ENCODE results near the gene DHRS4L2.
"Not testable (repeated sequence)": the region's sequence is repeated elsewhere in the genome, so short reads cannot be mapped to it uniquely, and the experiment has no call there.

The DHRS4L2 gene

DNA sequence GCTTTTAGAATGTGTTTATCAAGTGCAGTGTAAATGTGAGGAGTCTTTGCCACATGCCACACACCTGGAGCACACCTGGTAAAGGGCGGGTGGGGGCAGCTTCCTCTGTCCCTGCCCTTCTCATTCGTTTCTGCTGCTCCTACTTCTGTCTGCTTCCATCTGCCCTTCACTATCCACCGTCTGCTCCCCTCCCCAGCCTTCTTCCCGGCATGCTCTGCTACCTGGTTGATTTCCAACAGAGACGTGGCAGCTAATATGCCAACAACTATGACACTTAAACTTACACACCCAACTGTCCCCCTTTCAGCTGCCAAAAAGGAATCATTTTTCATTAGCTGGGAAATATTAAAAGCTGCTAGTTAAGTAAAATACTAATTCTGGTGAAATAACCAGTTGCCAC lies 54.0 kb downstream of the DHRS4L2 start:
- DNase-seq (ENCODE audit: low read depth, low spot score) = no peak
- in situ Hi-C loops (cut with HindIII; ENCODE audit: low sequenced_read_pairs) = no loop called here
- H3K4me3 ChIP-seq (ENCODE audit: low read depth, low read length) = no peak overlapping the region
- TF ChIP-seq CTCF (IDR thresholded peaks at IDR 0.05; ENCODE audit: low read depth, low read length) = no peak

DNA sequence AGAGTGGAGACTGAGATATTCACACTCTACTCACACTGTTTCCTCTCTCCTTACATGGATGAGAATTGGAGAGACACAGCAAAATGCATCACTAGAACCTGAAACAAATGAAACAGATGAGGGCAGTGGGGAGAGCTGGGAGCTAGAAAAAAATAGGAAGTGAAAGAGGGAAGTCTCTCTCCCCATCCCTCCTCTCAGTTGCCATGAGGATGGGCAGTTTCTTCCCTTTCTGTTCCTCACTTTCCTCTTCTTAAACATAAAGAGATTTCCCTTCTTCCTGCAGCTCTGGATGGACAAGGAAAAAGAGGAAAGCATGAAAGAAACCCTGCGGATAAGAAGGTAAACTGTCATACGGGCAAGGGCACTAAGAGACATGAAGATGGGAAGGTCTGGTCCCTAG lies 60.3 kb downstream of the DHRS4L2 start:
- in situ Hi-C loops (cut with HindIII; ENCODE audit: low sequenced_read_pairs); DNase-seq (ENCODE audit: low read depth, low spot score); H3K4me3 ChIP-seq (ENCODE audit: low read depth, low read length): not testable (repeated sequence)

GRCh38 chr14:24050753-24051152 lies 62.0 kb downstream of the DHRS4L2 start:
- H3K4me3 ChIP-seq (ENCODE audit: low read depth, low read length); in situ Hi-C loops (cut with HindIII; ENCODE audit: low sequenced_read_pairs); DNase-seq (ENCODE audit: low read depth, low spot score): not testable (repeated sequence)

GRCh38 chr14:24051176-24051788 lies 62.6 kb downstream of the DHRS4L2 start:
- peak overlapping the region; percentile 45 for H3K4me3 ChIP-seq (ENCODE audit: low read depth, low read length)
- DNase-seq (ENCODE audit: low read depth, low spot score) = no peak
- TF ChIP-seq CTCF (IDR thresholded peaks at IDR 0.05; ENCODE audit: low read depth, low read length) = no peak
- in situ Hi-C loops (cut with HindIII; ENCODE audit: low sequenced_read_pairs) = no loop called here

DNA sequence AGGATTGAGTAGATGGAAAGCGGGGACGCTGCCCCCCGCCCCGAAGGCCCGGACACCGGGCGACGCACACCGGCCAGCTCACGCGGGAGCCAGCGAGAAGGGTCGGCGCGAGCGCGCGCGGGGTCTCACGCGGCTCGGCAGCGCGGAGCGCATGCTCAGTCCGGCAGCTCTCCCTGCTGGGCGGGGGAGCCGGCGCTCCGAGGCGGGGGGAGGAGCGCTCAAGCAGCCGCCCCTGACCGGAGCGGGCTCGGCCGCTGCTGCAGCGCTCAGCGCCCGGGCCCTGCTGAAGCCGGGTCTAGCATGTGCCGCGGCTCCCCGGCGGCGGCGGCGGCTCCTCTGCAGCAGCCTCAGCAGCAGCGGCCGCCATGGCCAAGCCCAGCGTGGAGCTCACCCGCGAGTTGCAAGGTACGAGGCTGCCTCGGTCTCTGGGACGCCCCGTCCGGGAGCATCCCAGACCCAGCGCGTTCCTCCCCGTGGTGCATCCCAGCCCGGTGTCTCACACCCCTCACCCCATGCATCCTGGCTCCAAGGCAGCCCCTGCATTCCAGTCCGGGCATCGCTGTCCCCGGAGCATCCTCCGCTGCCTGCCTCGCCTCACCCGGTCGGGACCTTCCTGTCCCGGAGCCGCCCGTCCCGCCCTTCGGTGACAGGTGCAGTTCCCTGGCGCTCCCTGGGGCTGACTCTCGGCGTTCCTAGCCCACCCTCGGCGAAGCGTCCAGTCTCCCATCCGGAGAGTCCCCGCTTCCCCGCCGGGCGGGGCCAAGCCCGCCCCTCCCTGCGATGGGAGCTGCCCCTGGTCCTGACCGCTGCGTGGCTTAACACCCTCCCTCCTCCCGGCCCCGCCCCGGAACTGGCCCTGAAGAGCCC lies 63.3 kb downstream of the DHRS4L2 start, which contains the start of gene CARMIL3:
Gene CARMIL3, plus strand, starts transcription at position 221 of the 867 bp plus-strand sequence. Its CDS starts 145 bp downstream, at position 366.
- in situ Hi-C loops (cut with HindIII; ENCODE audit: low sequenced_read_pairs) = no loop called here
- peak within 1 kb of the TSS; percentile 45 for H3K4me3 ChIP-seq (ENCODE audit: low read depth, low read length)
- peak; percentile 31 for DNase-seq (ENCODE audit: low read depth, low spot score)
- TF ChIP-seq CTCF (IDR thresholded peaks at IDR 0.05; ENCODE audit: low read depth, low read length) = no peak

- H3K4me3 ChIP-seq (ENCODE audit: low read depth, low read length) = no peak overlapping the region
- DNase-seq (ENCODE audit: low read depth, low spot score) = no peak
- in situ Hi-C loops (cut with HindIII; ENCODE audit: low sequenced_read_pairs) = no loop called here
- no peak for TF ChIP-seq CTCF (IDR thresholded peaks at IDR 0.05; ENCODE audit: low read depth, low read length)
These were observed 64.2 kb downstream of the DHRS4L2 start for GRCh38 chr14:24052656-24053547.

- in situ Hi-C loops (cut with HindIII; ENCODE audit: low sequenced_read_pairs) = no loop called here
- no peak for TF ChIP-seq CTCF (IDR thresholded peaks at IDR 0.05; ENCODE audit: low read depth, low read length)
- DNase-seq (ENCODE audit: low read depth, low spot score) = no peak
- no peak overlapping the region for H3K4me3 ChIP-seq (ENCODE audit: low read depth, low read length)
These were observed 65.0 kb downstream of the DHRS4L2 start for GRCh38 chr14:24053548-24054323.

All from astrocyte of the spinal cord (primary cell).